GM23248 (cell line): Measurements from ENCODE around the gene IQUB.

ENCODE experiments used
- EZH2 ChIP-seq: fragments of 200-600 bp; sonication (generic); IDR thresholded peaks from 2 replicates; pipeline ENCODE4 v1.6.1; 2018; ENCODE audit warnings: antibody characterized with exemption, mild to moderate bottlenecking; ENCODE audit not compliant: insufficient read depth, poor library complexity, severe bottlenecking
- EZH2phosphoT487 ChIP-seq: fragments of 200-600 bp; sonication (generic); IDR thresholded peaks from 2 replicates; pipeline ENCODE4 v1.6.1; 2018; ENCODE audit warnings: antibody characterized with exemption, moderate library complexity, mild to moderate bottlenecking, low read depth; ENCODE audit not compliant: insufficient read depth

DNA sequence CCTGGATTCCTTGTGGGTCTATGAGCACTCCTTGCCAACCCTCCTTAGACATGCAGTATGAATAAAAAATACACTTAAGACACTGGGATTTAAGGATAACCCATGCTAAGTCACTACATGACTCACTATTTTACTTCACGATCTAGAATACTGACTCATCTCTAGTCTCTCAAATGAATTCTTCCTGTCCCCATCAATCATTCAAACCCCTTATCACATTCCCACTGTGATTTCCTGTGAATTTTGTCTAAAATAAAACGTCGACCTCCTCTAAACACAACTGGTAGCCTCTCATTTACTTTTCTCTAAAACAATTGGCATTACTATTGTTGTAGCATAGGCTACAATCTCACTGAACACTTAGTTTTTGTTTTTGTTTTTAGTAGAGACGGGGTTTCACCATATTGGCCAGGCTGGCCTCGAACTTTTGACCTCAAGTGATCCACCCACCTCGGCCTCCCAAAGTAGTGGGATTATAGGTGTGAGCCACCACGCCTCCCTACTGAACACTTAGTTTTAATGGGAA, 3.9 kb upstream of the IQUB start:
- no peak for TF ChIP-seq EZH2
- TF ChIP-seq EZH2phosphoT487: no peak
